A673 (cell line): Measurements from ENCODE around the gene NTNG1. TPM values are rescaled to one million over a fixed set of nuclear protein-coding genes. Genes with fewer than 3 reads are reported as not detected.

Experiments used
- BruUV-seq: library from RNA; stranded (reverse); fragments of 400-500 nt; replicated peaks from 2 replicates; lab custom pipeline; 2021; lab: Mats Ljungman, UMichigan
- CTCF ChIA-PET: fragments of 300-600 bp; sonication (Branson Sonifier 250); formaldehyde crosslinking; loops from one replicate; lab custom pipeline; 2022; ENCODE audit warnings: antibody characterized with exemption; lab: Charles Lee
- POLR2A ChIA-PET: fragments of 300-600 bp; sonication (Branson Sonifier 250); formaldehyde crosslinking; loops from one replicate; lab custom pipeline; 2022; ENCODE audit warnings: antibody characterized with exemption; ENCODE audit not compliant: low non-redundant PET; lab: Charles Lee
- DNase-seq: peaks from one replicate; pipeline ENCODE4 v3.0.0-alpha.2; 2015; ENCODE audit warnings: low spot score
- H3K27ac ChIP-seq: fragments of 200-600 bp; sonication (generic); 2 replicates; pipeline ENCODE4 v1.5.1; 2016; ENCODE audit warnings: mixed run types, low read depth, mild to moderate bottlenecking, mixed read lengths, antibody characterized with exemption, low read length; ENCODE audit not compliant: poor library complexity, severe bottlenecking
- H3K27me3 ChIP-seq: fragments of 200-600 bp; sonication (generic); replicated peaks from 2 replicates; pipeline ENCODE4 v1.6.1; 2017; ENCODE audit warnings: mixed run types, low read depth, mild to moderate bottlenecking, mixed read lengths, antibody characterized with exemption, low read length; ENCODE audit not compliant: insufficient read depth, poor library complexity
- H3K36me3 ChIP-seq: fragments of 200-600 bp; sonication (generic); 2 replicates; pipeline ENCODE4 v1.6.1; 2016; ENCODE audit warnings: mixed run types, mild to moderate bottlenecking, mixed read lengths, antibody characterized with exemption, low read length; ENCODE audit not compliant: insufficient read depth, poor library complexity, severe bottlenecking
- H3K4me1 ChIP-seq: fragments of 200-600 bp; sonication (generic); 2 replicates; pipeline ENCODE4 v1.6.1; 2017; ENCODE audit warnings: mixed run types, mild to moderate bottlenecking, mixed read lengths, antibody characterized with exemption, low read length; ENCODE audit not compliant: insufficient read depth, poor library complexity, severe bottlenecking
- H3K4me3 ChIP-seq: fragments of 200-600 bp; sonication (generic); 2 replicates; pipeline ENCODE4 v1.5.1; 2016; ENCODE audit warnings: low read depth, mixed run types, mild to moderate bottlenecking, mixed read lengths, low read length; ENCODE audit not compliant: poor library complexity, severe bottlenecking
- H3K9me3 ChIP-seq: fragments of 200-600 bp; sonication (generic); 2 replicates; pipeline ENCODE4 v1.6.1; 2016; ENCODE audit warnings: mixed run types, low read depth, mild to moderate bottlenecking, mixed read lengths, antibody characterized with exemption, low read length; ENCODE audit not compliant: poor library complexity, severe bottlenecking
- CTCF ChIP-seq: fragments of 300-800, 200-600 bp; sonication (generic); conservative IDR thresholded peaks from 2 replicates; pipeline ENCODE4 v1.5.1; 2017; ENCODE audit warnings: low read depth, mild to moderate bottlenecking, antibody characterized with exemption, low read length, moderate library complexity, mixed read lengths
- EZH2 ChIP-seq: fragments of 200-600 bp; sonication (generic); IDR thresholded peaks from 2 replicates; pipeline ENCODE4 v1.6.1; 2017; ENCODE audit warnings: borderline replicate concordance, low read depth, mild to moderate bottlenecking, mixed read lengths, antibody characterized with exemption, low read length; ENCODE audit not compliant: poor library complexity, severe bottlenecking
- intact Hi-C: fragments of 100-400 bp; cut with micrococcal nuclease; formaldehyde crosslinking; loops from one replicate; pipeline ENCODE4 v1.10.0; 2022; ENCODE audit not compliant: unreplicated experiment
- total RNA-seq: library from RNA; stranded (reverse); gene quantifications from 2 replicates; pipeline ENCODE4 v1.2.3, GENCODE V29; 2021

Gene NTNG1
- total RNA-seq, 1 experiment from 2014 or later: 91.5 TPM

GRCh38 chr1:107262467-107263286, 121.8 kb downstream of the NTNG1 start:
- no peaks in the 10 kb centered on the region for H3K27me3 ChIP-seq
- no peaks in the 10 kb centered on the region for H3K9me3 ChIP-seq
- POLR2A ChIA-PET: interaction anchor here (0.5 to 1.4 kb wide), 5 partner anchors 10 to 403 kb away, joined by 3 to 11 read pairs (median 7); no protein-coding TSS in a partner anchor
- H3K4me1 ChIP-seq: peaks cover 80% of the 10 kb centered on the region
- TSS peak; percentile 95 for BruUV-seq
- CTCF ChIA-PET: interaction anchor here (0.5 to 1.6 kb wide), 4 partner anchors 10 to 1207 kb away, joined by 3 to 7 read pairs (median 4); no protein-coding TSS in a partner anchor
- H3K36me3 ChIP-seq: peaks cover 9% of the 10 kb centered on the region
- DNase-seq: peak; percentile 98
- TF ChIP-seq CTCF (no peak), EZH2 (no peak)
- H3K27ac ChIP-seq: peak overlapping the region; percentile 96
- intact Hi-C loops: loop anchor here (1.0 to 5.0 kb wide), 7 partner anchors 64 to 515 kb away; partner anchors contain the start of gene PRMT6
- peak overlapping the region; percentile 0 for H3K4me3 ChIP-seq

GRCh38 chr1:107263291-107263915, 122.6 kb downstream of the NTNG1 start:
- ChIA-PET POLR2A (interaction anchor here (0.5 to 1.4 kb wide), 6 partner anchors 10 to 403 kb away, joined by 3 to 11 read pairs (median 5); no protein-coding TSS in a partner anchor), CTCF (interaction anchor here (0.5 to 1.6 kb wide), 5 partner anchors 11 to 1207 kb away, joined by 3 to 7 read pairs (median 3); no protein-coding TSS in a partner anchor)
- Histone ChIP-seq H3K4me1 (peaks cover 77% of the 10 kb centered on the region), H3K36me3 (peaks cover 9% of the 10 kb centered on the region), H3K27me3 (no peaks in the 10 kb centered on the region), H3K9me3 (no peaks in the 10 kb centered on the region), H3K27ac (peak overlapping the region; percentile 96), H3K4me3 (peak overlapping the region; percentile 10)
- DNase-seq: peak; percentile 97
- BruUV-seq: TSS peak; percentile 56
- TF ChIP-seq EZH2 (no peak), CTCF (no peak)
- intact Hi-C loops: loop anchor here (1.0 to 5.0 kb wide), 6 partner anchors 121 to 516 kb away; partner anchors contain the start of gene PRMT6

- Histone ChIP-seq H3K9me3 (no peaks in the 10 kb centered on the region), H3K4me1 (peaks cover 70% of the 10 kb centered on the region), H3K27ac (peak overlapping the region; percentile 96), H3K4me3 (peak overlapping the region; percentile 10), H3K36me3 (peaks cover 11% of the 10 kb centered on the region), H3K27me3 (no peaks in the 10 kb centered on the region)
- CTCF ChIA-PET: interaction anchor here (0.9 to 1.6 kb wide), 3 partner anchors 11 to 337 kb away, joined by 3 to 7 read pairs (median 4); no protein-coding TSS in a partner anchor
- TF ChIP-seq CTCF (no peak), EZH2 (no peak)
- POLR2A ChIA-PET: interaction anchor here (0.5 to 1.4 kb wide), 3 partner anchors 9 to 337 kb away, joined by 3 to 11 read pairs (median 7); no protein-coding TSS in a partner anchor
- DNase-seq: peak; percentile 87
- BruUV-seq: no TSS peak
- intact Hi-C loops: loop anchor here (5.0 kb wide), 3 partner anchors 207 to 517 kb away; partner anchors contain the start of gene PRMT6
These were observed 123.2 kb downstream of the NTNG1 start for GRCh38 chr1:107264007-107264406.
